Left cardiac atrium (tissue), 4 donors: ENCODE results near the gene CASP12. TPM values are rescaled to one million over a fixed set of nuclear protein-coding genes. Genes with fewer than 3 reads are reported as not detected.
A peak's percentile ranks its signal among the peaks of the same experiment; 100 is the strongest.

Experiments
- ATAC-seq, 2 donors: fragments of 200-7000 bp; cut with Tn5 transposase; one replicate each; pipeline ENCODE4 v1.9.1; 2020; ENCODE audit warnings: mild to moderate bottlenecking in 2 of 2, moderate library complexity in 2 of 2
- DNase-seq: peaks from one replicate; pipeline ENCODE4 v3.0.0-alpha.2; 2020
- intact Hi-C, 2 donors: fragments of 100-400 bp; cut with DNase I; formaldehyde crosslinking; loops; one replicate each; pipeline versions ENCODE4 v1.14.1 to v1.15.1; 2022 to 2023
- total RNA-seq, 2 donors: library from RNA; stranded (reverse); fragmentation: NEBNext Ultra II Directional; extraction: Animal tissue kit (Norgen Biotek cat#: 25700); gene quantifications; one replicate each; pipeline ENCODE4 v1.2.1, GENCODE V29; 2021
- donor health status: DM: no; HTN: yes; CAD: no.
- donor health status: DM: no; HTN: yes; CAD: no; lungs with severe emphysema.
- donor health status: DM: yes; HTN: yes; CAD: no.
- donor health status: Dilated cardiomyopathy.

The CASP12 gene
- total RNA-seq, 2 donors from 2014 or later, result 0.32 to 0.52 TPM

DNA sequence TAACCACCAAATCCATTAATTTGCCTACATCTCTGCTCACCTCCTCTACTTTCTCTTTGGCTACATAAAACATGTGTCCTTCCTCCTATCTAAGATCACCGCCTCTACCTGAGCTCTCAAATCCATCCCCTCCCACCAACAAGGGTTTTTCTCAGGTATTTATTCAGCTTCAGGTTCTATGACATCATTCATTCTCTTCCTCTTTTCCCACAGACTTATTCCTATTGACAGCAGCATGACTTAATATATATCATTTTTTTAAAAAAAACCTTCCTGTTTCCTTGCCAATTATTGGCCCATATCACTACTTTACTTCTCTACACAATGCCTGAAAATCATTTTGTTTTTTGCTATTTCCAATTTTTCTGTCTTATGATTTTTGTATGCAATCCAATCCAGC is 4.4 kb downstream of the CASP12 start:
- intact Hi-C loops, result no loop called here
- ATAC-seq, result no peak
- DNase-seq, result no peak

GRCh38 chr11:104892723-104893511 is 5.3 kb downstream of the CASP12 start:
- DNase-seq (no peak), ATAC-seq (peak in 1 of 2 donors; percentile 41)
- intact Hi-C loops, result no loop called here

DNA sequence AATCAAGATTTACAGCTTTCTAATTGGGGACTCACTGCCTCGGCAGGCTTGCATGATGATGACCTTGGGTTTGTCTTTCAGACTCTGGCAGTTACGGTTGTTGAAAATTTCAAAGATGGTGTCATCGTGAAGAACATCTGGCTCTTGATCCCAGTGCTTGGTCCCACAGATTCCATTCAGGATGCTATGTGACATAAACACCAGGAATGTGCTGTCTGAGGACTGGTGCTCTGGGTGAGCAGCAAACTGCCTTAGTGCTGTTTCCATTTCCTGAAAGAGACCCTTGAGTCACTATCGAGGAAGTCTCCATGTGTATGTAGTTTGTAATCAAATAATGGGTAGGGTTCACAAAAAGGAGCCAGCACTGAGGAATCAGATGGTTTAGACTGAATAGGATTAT is 7.1 kb downstream of the CASP12 start:
- intact Hi-C loops, result no loop called here
- no peak for ATAC-seq

GRCh38 chr11:104883342-104883741 is 14.9 kb downstream of the CASP12 start:
- DNase-seq (no peak), ATAC-seq (no peak)
- intact Hi-C loops, result no loop called here

More for the DNA sequence above, 7.1 kb downstream of the CASP12 start:
- DNase-seq, result no peak

DNA sequence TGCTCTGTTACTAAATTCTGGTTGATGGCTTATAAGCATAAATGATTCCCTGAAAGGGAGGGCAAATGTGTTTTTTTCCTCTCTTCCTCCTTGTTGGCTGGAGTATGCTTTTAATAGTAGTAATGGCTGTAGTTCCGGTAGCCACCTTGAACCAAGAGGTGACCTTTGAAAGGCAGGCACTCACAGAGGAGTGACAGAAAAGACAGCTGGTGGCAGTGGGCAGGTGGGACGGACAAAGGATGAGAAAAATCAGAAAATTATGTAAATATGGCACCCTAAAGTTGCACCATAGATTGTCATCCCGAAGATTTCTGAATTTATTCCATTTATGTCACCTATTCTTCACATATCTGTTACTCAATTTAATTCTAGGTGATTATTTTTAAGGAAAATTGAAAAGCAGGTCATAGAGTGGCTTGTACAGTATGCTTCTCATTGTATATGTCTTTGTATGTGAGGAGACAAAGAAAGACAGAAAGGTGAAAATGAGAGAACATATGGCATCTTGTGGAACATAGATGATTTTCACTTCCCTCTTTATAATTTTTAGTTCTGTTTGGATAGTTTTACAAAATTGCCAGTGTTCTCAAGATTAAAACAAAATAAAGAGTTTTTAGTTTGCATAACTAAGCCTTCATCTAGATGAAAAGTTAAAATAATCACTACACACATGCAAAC is 17.0 kb downstream of the CASP12 start:
- DNase-seq, result no peak
- intact Hi-C loops, result no loop called here
- no peak for ATAC-seq

DNA sequence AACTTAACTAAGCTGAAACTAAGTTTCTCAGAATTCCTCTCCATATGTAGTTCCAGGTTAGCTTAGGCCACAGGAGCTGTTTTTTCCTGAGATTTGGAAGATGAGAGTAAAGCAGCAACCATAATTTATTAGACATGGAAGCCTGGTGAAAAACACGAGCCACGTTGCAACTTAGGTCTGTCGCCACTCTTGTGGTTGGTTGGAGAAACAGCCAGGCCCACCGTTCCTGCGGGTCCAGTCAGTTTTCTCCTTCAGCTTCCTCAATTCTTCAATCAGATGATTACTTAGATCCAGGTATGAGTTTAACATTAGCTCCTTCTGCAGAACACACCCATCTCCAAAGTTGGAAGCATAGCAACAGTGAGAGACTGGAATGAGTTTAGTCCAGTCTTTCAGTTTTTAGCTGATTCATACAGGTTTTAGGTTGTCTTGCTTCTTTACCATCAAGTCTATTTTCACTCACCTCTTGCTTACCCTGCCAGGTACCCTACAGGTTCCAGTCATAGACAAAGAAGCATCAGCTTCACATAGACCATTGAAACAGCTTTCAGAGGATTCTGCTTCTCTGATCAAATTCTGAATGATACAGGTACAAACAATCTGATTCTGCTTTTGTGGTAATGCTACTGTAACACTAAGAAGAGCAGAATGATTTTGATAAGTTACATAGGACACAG is 18.6 kb downstream of the CASP12 start:
- intact Hi-C loops, result no loop called here
- ATAC-seq (no peak), DNase-seq (no peak)

GRCh38 chr11:104876861-104877431 is 21.3 kb downstream of the CASP12 start:
- DNase-seq (no peak), ATAC-seq (no peak)
- intact Hi-C loops, result no loop called here

DNA sequence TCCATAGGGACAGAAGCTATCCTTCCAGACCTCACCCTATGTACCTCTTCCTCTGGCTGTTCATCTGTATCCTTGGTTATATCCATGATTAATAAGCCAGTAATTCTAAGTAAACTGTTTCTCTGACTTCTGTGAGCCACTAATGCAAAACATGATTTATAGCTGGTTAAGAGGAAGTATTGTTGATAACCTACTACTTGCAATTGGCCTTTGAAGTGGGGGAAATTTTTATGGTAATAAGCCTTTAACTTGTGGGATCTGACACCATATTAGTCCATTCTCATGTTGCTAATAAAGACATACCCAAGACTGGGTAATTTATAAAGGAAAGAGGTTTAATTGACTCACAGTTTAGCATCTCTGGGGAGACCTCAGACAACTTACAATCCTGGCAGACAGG is 21.9 kb downstream of the CASP12 start:
- DNase-seq (no peak), ATAC-seq (no peak)
- intact Hi-C loops, result no loop called here

DNA sequence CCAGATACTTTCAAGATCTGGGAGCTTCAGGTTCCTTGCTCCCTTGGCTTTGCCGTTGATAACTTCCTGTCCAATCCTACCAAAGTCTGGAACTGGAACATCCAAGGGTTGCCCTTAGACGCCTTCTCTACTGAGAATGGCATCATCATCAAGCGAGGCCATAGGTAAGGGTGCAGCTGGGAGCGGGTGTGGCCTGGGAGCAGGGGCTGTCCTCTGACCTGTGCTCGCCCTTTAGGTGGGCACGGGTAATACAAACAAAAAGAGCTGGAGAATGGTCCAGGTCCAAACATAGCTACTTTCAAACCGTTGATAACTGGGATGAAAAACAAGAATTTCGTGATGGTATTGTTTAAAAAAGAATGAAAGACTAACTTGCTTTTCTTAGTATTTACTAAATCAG is 25.0 kb downstream of the CASP12 start:
- DNase-seq (no peak), ATAC-seq (no peak)
- intact Hi-C loops, result no loop called here

GRCh38 chr11:104872393-104872792 is 25.9 kb downstream of the CASP12 start:
- DNase-seq (no peak), ATAC-seq (no peak)
- intact Hi-C loops, result no loop called here

- intact Hi-C loops, result no loop called here
- no peak for DNase-seq
- no peak for ATAC-seq
Measured at GRCh38 chr11:104870910-104871309, 27.4 kb downstream of the CASP12 start.

DNA sequence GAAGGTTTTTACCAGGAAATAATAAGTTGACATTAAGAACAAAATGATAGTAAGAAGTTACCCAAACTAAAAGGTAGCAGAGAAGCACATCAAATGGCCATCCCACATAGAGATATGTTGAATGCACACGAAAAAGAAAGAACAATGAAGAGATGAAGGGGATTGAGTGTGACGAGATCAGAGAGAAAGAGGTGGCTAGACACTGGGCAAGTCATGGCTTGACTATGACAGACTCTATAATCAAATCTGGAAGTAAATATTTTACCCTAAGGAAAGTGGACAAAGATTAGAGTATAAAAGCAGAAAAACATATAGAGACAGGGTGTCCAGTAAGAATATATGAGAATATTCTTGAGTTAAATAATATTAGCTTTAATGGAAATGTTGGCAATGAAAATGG is 31.4 kb downstream of the CASP12 start:
- intact Hi-C loops, result no loop called here
- DNase-seq (no peak), ATAC-seq (no peak)

- intact Hi-C loops, result no loop called here
- ATAC-seq (no peak), DNase-seq (no peak)
Measured at GRCh38 chr11:104858882-104859775, 39.1 kb downstream of the CASP12 start.

DNA sequence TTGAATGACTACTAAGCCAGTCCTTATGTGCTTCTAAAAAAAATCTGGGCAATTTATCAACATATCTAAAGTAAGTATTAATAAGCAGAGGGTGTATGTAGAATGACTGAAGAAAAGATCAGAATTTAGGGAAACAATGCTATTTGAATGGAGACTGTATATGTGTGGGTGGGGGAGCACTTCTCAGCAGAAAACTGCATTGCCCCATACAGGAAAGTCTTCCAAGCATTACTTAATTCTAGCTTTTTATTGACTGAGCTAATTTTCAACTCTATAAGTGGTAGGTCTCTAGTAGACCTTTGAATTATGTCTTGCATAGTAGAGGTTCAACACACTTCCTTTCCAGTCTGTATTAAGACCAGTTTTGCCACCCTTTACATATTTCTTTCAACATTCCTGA is 41.7 kb downstream of the CASP12 start:
- no peak for ATAC-seq
- intact Hi-C loops, result no loop called here
- DNase-seq, result no peak

- intact Hi-C loops, result no loop called here
- no peak for DNase-seq
Measured at GRCh38 chr11:104855965-104856364, 42.3 kb downstream of the CASP12 start.

GRCh38 chr11:104853276-104853675 is 45.0 kb downstream of the CASP12 start:
- no peak for DNase-seq
- ATAC-seq, result no peak
- intact Hi-C loops, result no loop called here

More at GRCh38 chr11:104855965-104856364, 42.3 kb downstream of the CASP12 start:
- no peak for ATAC-seq

DNA sequence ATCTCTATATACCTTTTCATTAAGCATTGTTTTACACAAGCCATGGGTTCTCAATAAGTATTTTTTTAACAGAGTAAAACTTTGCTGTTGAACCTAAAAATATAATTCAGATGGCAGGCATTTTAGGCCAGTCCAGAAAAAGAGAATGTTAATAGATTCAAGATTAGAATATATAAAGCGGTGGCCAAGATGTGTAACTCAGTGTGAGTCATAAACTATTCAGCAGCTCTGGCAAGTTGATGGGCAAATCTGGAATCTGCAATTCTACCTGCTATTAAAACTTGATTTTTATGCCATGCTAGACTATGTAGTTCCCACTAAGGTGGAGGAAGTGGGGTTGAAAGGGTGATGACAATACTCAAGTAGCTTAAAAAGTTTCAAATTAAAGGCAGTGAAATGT is 45.4 kb downstream of the CASP12 start:
- ATAC-seq (no peak), DNase-seq (no peak)
- intact Hi-C loops, result no loop called here

DNA sequence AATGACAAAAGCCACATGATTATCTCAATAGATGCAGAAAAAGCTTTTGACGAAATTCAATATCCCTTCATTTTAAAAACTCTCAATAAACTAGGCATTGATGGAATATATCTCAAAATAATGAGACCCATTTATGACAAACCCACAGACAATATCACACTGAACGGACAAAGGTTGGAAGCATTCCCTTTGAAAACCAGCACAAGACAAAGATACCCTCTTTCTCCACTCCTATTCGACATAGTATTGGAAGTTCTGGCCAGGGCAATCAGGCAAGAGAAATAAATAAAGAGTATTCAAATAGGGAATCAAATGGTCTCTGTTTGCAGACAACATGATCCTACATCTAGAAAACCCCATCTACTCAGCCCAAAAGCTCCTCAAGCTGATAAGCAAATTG is 52.0 kb downstream of the CASP12 start:
- ATAC-seq, result no peak
- DNase-seq, result no peak
- intact Hi-C loops, result no loop called here

DNA sequence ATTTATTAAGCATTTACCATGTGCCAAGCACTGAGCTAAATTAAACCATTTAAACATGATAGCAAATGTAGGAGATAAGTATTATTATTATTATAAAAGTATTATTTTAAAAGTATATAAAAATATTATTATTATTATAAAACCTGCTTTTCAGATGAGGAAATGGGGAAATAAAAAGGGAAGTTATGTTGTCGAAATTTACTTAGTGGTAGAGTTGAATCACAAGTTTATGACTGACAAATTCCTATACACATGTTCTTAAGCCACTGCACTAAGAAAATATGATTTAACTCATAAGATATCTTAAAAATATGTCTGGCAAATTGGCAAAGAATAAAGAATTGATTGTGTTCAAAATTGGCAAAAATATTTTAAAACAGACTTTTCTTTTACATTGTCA is 53.8 kb downstream of the CASP12 start:
- ATAC-seq (no peak), DNase-seq (no peak)
- intact Hi-C loops, result no loop called here
